Fibroblast of skin of scalp (primary cell): ENCODE measurements around the gene CDC73.
"Not testable (repeated sequence)": the region's sequence is repeated elsewhere in the genome, so short reads cannot be mapped to it uniquely, and the experiment has no call there.

Experiments used
- DNase-seq: peaks from one replicate; pipeline ENCODE4 v3.0.0-alpha.2; 2013

CDC73 gene

GRCh38 chr1:193237381-193237978 is 115.6 kb downstream of the CDC73 start:
- no peak for DNase-seq

GRCh38 chr1:193240609-193241008 is 118.8 kb downstream of the CDC73 start:
- no peak for DNase-seq

GRCh38 chr1:193241132-193241827 is 119.4 kb downstream of the CDC73 start:
- DNase-seq = no peak

- no peak for DNase-seq
Observed at GRCh38 chr1:193242000-193242399, 120.2 kb downstream of the CDC73 start.

GRCh38 chr1:193249187-193249586 is 127.4 kb downstream of the CDC73 start:
- no peak for DNase-seq

GRCh38 chr1:193251950-193252349 is 130.1 kb downstream of the CDC73 start:
- no peak for DNase-seq

GRCh38 chr1:193256019-193256418 is 134.2 kb downstream of the CDC73 start:
- DNase-seq = no peak

GRCh38 chr1:193259636-193260035 is 137.8 kb downstream of the CDC73 start:
- no peak for DNase-seq

GRCh38 chr1:193260056-193260745 is 138.4 kb downstream of the CDC73 start:
- no peak for DNase-seq

- DNase-seq = no peak
Observed at GRCh38 chr1:193260896-193261295, 139.1 kb downstream of the CDC73 start.

GRCh38 chr1:193262661-193263060 is 140.8 kb downstream of the CDC73 start:
- no peak for DNase-seq

- DNase-seq = peak; percentile 84
Observed at GRCh38 chr1:193264313-193265065, 142.7 kb downstream of the CDC73 start.

GRCh38 chr1:193265716-193266115 is 143.9 kb downstream of the CDC73 start:
- no peak for DNase-seq

GRCh38 chr1:193266794-193267193 is 145.0 kb downstream of the CDC73 start:
- not testable (repeated sequence) for DNase-seq

- peak; percentile 93 for DNase-seq
Observed at GRCh38 chr1:193270996-193271395, 149.2 kb downstream of the CDC73 start.

- DNase-seq = no peak
Observed at GRCh38 chr1:193275773-193276172, 153.9 kb downstream of the CDC73 start.

- DNase-seq = no peak
Observed at GRCh38 chr1:193278968-193279367, 157.1 kb downstream of the CDC73 start.

- no peak for DNase-seq
Observed at GRCh38 chr1:193281894-193282293, 160.1 kb downstream of the CDC73 start.

- DNase-seq = peak; percentile 72
Observed at GRCh38 chr1:193283016-193283415, 161.2 kb downstream of the CDC73 start.

- no peak for DNase-seq
Observed at GRCh38 chr1:193284219-193284618, 162.4 kb downstream of the CDC73 start.

GRCh38 chr1:193285641-193286040 is 163.8 kb downstream of the CDC73 start:
- peak; percentile 31 for DNase-seq

GRCh38 chr1:193288548-193289080 is 166.8 kb downstream of the CDC73 start:
- DNase-seq = peak; percentile 48

- no peak for DNase-seq
Observed at GRCh38 chr1:193293726-193294125, 171.9 kb downstream of the CDC73 start.
